COR-L47 (cell line): ENCODE data around the gene LPP.

Source experiments
- DNase-seq: peaks from one replicate; lab custom pipeline; 2025; lab: John Stamatoyannopoulos, UW

Gene LPP

GRCh38 chr3:188516515-188516914, 362.6 kb downstream of the LPP start:
- no peak for DNase-seq

- no peak for DNase-seq
Measured at GRCh38 chr3:188518416-188518815, 364.5 kb downstream of the LPP start.

GRCh38 chr3:188518835-188519452, 365.0 kb downstream of the LPP start:
- no peak for DNase-seq

- no peak for DNase-seq
Measured at GRCh38 chr3:188520466-188520865, 366.5 kb downstream of the LPP start.

- DNase-seq: no peak
Measured at GRCh38 chr3:188522115-188522514, 368.2 kb downstream of the LPP start.

GRCh38 chr3:188523291-188523690, 369.3 kb downstream of the LPP start:
- DNase-seq: no peak

GRCh38 chr3:188524052-188524451, 370.1 kb downstream of the LPP start:
- no peak for DNase-seq

- DNase-seq: no peak
Measured at GRCh38 chr3:188526057-188526456, 372.1 kb downstream of the LPP start.

GRCh38 chr3:188527389-188527788, 373.4 kb downstream of the LPP start:
- no peak for DNase-seq

- DNase-seq: no peak
Measured at GRCh38 chr3:188528396-188528795, 374.4 kb downstream of the LPP start.

GRCh38 chr3:188529228-188529627, 375.3 kb downstream of the LPP start:
- DNase-seq: no peak

- no peak for DNase-seq
Measured at GRCh38 chr3:188530226-188530625, 376.3 kb downstream of the LPP start.

- DNase-seq: no peak
Measured at GRCh38 chr3:188531210-188531609, 377.3 kb downstream of the LPP start.

- DNase-seq: no peak
Measured at GRCh38 chr3:188533172-188533571, 379.2 kb downstream of the LPP start.

- DNase-seq: no peak
Measured at GRCh38 chr3:188533612-188534357, 379.8 kb downstream of the LPP start.

GRCh38 chr3:188534633-188535032, 380.7 kb downstream of the LPP start:
- no peak for DNase-seq

- no peak for DNase-seq
Measured at GRCh38 chr3:188537606-188538005, 383.6 kb downstream of the LPP start.

- no peak for DNase-seq
Measured at GRCh38 chr3:188539037-188539436, 385.1 kb downstream of the LPP start.

GRCh38 chr3:188539631-188540194, 385.8 kb downstream of the LPP start:
- DNase-seq: no peak

- no peak for DNase-seq
Measured at GRCh38 chr3:188542196-188542595, 388.2 kb downstream of the LPP start.

- DNase-seq: no peak
Measured at GRCh38 chr3:188544012-188544411, 390.1 kb downstream of the LPP start.

GRCh38 chr3:188546835-188547670, 393.1 kb downstream of the LPP start:
- no peak for DNase-seq

- no peak for DNase-seq
Measured at GRCh38 chr3:188553569-188553968, 399.6 kb downstream of the LPP start.
